ENCODE measurements around the gene ANKRD10.
A peak's percentile ranks its signal among the peaks of the same experiment; 100 is the strongest.

The ANKRD10 gene

GRCh38 chr13:110885966-110886869 lies 28.7 kb downstream of the ANKRD10 start:
- no peak for DNase-seq (ENCODE audit: low read depth, low spot score)

DNA sequence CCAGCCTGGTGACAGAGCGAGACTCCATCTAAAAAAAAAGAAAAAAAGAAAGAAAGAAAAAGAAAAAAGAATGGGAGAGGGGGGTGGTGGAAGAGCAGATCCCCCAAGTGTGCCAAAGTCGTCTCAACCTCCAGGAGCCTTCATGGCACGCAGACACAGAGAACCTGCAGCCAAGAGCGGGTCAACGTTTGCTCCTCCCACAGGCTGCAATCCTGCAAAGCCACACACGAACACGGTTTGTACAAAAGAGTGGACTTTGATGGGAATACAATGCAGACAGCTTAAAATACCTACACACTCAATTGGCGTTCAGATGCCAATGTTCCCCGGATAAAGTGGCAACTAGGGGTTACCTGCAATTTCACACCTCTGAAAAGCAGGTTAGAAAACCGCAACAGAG lies 29.4 kb downstream of the ANKRD10 start:
- DNase-seq (ENCODE audit: low read depth, low spot score) = no peak

DNA sequence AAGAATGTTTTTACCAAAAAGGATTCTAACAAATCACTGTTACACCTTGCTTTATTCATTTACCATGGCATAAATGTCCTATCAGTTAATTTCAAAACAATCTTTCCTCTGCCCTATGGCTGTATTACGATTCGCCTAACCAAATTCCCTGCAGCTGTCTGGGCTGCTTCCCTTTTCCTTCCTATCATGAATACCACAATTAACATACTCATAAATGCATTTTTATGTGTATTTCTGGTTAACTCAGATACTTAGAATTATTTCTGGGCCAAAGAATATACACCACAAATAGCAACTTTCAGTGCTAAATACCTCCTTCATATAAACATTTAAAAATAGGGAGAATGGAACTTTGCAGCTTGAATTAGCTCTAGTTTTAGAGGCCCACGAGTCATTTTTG lies 30.4 kb downstream of the ANKRD10 start:
- no peak for DNase-seq (ENCODE audit: low read depth, low spot score)

GRCh38 chr13:110883542-110883941 lies 31.3 kb downstream of the ANKRD10 start:
- DNase-seq (ENCODE audit: low read depth, low spot score) = no peak

GRCh38 chr13:110882972-110883371 lies 31.9 kb downstream of the ANKRD10 start:
- no peak for DNase-seq (ENCODE audit: low read depth, low spot score)

DNA sequence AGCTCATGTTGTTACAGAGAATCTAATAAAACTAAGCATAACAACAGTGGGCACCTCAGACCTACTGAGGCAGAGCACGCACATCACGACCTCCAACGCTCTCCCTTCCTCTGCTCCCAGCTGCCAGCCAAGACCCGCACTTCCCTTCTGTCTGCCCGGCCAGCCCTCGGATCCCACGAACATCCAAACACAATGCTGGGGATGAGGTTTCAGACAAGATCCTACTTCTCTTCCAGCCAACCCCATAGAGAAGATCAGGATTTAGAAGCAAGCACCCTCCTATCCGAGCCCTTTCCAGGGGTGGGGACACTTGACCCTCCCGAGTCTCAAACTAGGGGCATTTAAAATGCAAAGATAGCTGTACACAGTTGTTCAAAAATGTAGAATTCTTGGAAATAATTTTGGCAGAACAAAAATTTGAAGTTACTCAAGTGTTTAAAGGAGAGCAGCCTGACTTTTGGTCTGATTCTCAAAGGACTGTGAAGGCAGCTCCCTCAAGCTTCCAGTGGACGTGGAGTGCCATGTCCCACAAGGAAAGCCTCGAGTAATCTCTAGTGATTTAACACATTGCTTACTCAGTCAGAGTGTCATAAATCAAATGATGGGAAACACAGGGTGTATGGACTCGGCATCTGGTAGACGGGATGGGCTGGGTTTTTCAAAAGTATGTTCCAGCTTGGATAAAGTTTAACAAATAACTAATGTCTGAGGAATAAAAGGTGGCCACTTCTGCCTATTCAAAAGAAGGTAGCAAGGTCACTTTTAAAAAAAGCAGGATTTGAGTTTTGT lies 32.8 kb downstream of the ANKRD10 start:
- DNase-seq (ENCODE audit: low read depth, low spot score) = no peak

GRCh38 chr13:110880627-110881026 lies 34.2 kb downstream of the ANKRD10 start:
- no peak for DNase-seq (ENCODE audit: low read depth, low spot score)

DNA sequence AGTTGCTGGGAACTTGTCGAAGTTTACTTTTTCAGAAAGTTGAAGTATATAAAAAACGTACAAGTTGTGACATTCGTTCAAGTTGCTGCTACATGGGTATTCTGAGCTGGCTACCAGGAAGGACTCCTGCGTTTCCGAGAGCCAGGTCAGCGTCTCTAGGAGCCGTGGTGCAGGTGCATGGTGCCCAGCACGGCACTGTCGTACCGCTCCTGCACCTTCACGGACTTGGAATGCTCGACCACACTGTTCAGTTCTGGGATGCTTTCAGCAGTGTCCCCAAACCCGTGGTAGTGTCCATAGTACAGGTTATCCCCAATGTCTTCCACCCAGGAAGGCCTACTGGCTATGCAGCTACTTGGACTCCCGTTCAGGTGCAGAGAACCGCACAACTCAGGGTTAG lies 35.4 kb downstream of the ANKRD10 start:
- DNase-seq (ENCODE audit: low read depth, low spot score) = no peak

GRCh38 chr13:110877737-110878258 lies 37.1 kb downstream of the ANKRD10 start:
- no peak for DNase-seq (ENCODE audit: low read depth, low spot score)

DNA sequence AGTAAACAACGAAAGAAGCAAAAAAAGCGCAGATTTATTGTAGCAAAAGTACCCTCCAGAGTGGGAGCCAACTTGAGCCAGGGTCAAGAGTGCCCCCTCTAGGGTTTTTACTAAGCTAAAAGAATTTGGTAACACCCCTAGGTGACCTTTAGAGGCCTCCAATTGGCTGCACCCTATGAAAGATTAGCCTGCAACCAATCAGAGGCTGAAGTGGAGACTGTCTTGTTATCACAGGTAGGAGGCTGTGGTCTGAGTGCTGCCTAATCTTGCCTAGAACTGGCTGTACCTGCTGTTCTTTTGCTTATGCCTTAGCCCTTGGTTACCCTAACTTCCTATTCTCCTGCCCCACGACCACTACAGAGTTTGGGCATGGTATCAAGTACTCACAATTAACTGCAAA lies 38.3 kb downstream of the ANKRD10 start:
- DNase-seq (ENCODE audit: low read depth, low spot score) = no peak

- no peak for DNase-seq (ENCODE audit: low read depth, low spot score)
Measured at GRCh38 chr13:110875241-110875640, 39.6 kb downstream of the ANKRD10 start.

DNA sequence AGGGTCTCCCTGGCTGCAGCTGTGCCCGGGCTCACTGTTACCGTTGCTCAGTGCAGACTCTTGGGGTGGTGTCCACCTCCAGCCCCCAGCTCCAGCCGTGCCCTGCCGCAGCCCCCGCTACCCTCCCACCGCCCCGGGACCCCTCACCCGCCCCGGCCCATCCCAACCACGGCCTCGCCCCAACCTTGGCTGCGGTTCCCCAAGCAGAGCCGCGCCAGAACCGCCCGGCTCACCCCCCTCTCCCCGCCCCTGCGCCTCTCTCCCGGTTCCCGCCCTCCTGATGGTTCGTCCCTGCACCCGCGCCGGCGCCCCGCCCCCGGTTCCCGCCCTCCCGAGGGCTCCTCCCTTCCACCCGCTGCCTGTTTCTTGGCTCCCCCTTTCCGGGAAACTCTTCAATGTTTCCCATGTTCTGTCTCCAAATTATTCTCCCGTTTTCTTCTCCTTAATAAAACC lies 40.3 kb downstream of the ANKRD10 start:
- DNase-seq (ENCODE audit: low read depth, low spot score) = peak; percentile 59

DNA sequence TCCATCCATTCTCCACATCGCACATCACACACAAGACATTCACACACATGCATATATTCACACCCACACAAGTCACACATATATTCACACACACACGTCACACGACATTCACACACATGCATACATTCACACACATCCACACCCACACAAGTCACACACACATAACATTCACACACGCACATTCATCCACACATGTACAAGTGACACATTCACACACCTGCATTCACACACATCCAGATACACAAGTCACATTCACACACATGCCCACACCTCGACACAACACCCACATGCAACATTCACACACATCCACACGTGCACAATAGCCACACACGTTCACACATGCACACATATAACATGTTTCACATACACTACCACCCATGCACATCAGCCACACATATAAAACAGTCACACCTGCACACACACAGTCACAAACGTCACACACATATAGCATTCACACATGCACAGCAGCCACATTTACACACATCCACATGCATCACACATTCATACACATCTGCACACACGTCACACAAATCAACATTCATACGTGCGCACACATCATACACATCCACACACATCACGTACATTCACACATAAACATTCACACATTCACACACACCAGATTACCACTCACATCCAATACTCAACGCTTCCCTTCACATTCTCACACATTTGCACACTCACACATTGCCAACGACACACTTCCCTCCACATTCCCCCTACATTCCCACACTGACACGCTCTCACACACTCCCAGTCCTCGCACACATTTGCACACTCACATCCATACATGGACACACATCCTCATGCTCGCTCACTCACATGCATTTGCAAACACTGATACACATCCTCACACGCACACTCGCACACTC lies 41.0 kb downstream of the ANKRD10 start:
- no peak for DNase-seq (ENCODE audit: low read depth, low spot score)

- DNase-seq (ENCODE audit: low read depth, low spot score) = no peak
Measured at GRCh38 chr13:110872768-110873638, 41.9 kb downstream of the ANKRD10 start.

GRCh38 chr13:110872034-110872767 lies 42.7 kb downstream of the ANKRD10 start:
- DNase-seq (ENCODE audit: low read depth, low spot score) = no peak

- DNase-seq (ENCODE audit: low read depth, low spot score) = peak; percentile 99
Measured at GRCh38 chr13:110869805-110870706, 44.8 kb downstream of the ANKRD10 start.

- no peak for DNase-seq (ENCODE audit: low read depth, low spot score)
Measured at GRCh38 chr13:110869231-110869804, 45.6 kb downstream of the ANKRD10 start.

DNA sequence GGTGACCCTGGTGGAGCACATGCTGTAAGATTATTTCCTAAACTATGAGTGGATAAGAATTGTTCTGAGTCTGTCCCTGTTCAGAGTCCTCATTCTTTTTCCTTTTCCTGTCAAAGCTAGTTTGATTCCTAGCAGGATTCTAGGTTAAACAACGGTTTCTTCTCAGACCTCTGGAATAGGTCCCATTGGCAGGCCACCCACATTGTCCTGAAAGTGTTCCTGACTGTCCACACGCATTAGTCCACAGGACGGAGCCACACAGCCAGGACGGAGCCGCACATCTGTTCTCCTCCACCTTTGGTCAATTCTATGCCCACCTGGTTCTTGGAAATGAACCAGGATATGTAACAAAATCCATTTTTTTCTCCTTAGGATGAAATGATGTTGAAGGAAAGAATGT lies 46.1 kb downstream of the ANKRD10 start:
- no peak for DNase-seq (ENCODE audit: low read depth, low spot score)
